Stimulated activated naive B cell treated with anti-CD40 and anti-IgM and Interleukin-4, amounts not matched to agents 10 μg/mL and 1 μg/mL and 100 μg/mL, for 72 hours (primary cell): ENCODE data around the gene SLC25A38.
"Not testable (repeated sequence)": the region's sequence is repeated elsewhere in the genome, so short reads cannot be mapped to it uniquely, and the experiment has no call there.

ENCODE experiments used
- ATAC-seq, 2 donors: fragments of 150-1000 bp; cut with Tn5 transposase; replicated peaks; 2 replicates each; pipeline ENCODE4 v1.10.0; 2021; ENCODE audit warnings: moderate library complexity in 1 of 2
- DNase-seq: peaks from one replicate; pipeline ENCODE4 v3.0.0; 2021
- H3K27ac Mint-ChIP-seq: one replicate; pipeline ENCODE4 v1.8.0; 2022; ENCODE audit warnings: mild to moderate bottlenecking, mixed read lengths
- H3K27me3 Mint-ChIP-seq, 2 donors: one replicate each; pipeline ENCODE4 v1.8.0; 2022; ENCODE audit warnings: mixed read lengths in 2 of 2
- H3K36me3 Mint-ChIP-seq, 2 donors: one replicate each; pipeline ENCODE4 v1.8.0; 2022; ENCODE audit warnings: mixed read lengths in 2 of 2, mild to moderate bottlenecking in 1 of 2
- H3K4me1 Mint-ChIP-seq, 2 donors: one replicate each; pipeline ENCODE4 v1.8.0; 2022; ENCODE audit warnings: mixed read lengths in 2 of 2, mild to moderate bottlenecking in 1 of 2
- H3K4me3 Mint-ChIP-seq, 2 donors: one replicate each; pipeline ENCODE4 v1.8.0; 2022; ENCODE audit warnings: mild to moderate bottlenecking in 2 of 2, mixed read lengths in 2 of 2, moderate library complexity in 1 of 2
- H3K9me3 Mint-ChIP-seq, 2 donors: one replicate each; pipeline ENCODE4 v1.8.0; 2022; ENCODE audit warnings: mixed read lengths in 2 of 2, mild to moderate bottlenecking in 1 of 2

Gene SLC25A38

DNA sequence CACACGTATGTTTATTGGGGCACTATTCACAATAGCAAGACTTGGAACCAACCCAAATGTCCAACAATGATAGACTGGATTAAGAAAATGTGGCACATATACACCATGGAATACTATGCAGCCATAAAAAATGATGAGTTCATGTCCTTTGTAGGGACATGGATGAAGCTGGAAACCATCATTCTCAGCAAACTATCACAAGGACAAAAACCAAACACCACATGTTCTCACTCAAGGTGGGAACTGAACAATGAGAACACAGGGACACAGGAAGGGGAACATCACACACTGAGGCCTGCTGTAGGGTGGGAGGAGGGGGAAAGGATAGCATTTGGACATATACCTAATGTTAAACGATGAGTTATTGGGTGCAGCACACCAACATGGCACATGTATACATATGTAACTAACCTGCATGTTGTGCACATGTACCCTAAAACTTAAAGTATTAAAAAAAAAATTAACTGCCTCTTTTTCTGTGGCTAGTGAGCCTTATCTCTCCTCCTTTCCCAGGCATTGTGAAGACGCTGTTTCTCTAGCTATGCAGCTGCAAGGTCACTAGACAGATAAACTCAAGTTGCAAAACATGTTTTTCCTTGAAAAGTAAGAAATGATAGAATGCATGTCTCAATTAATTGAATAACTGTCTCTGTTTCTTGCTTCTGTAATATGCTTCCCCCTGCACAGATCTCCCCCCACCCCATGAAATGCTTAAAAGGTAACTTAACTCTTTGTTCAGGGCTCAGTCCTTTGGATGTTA, 29.8 kb upstream of the SLC25A38 start:
- H3K36me3 Mint-ChIP-seq, ATAC-seq, H3K4me1 Mint-ChIP-seq, DNase-seq, H3K27me3 Mint-ChIP-seq, H3K4me3 Mint-ChIP-seq, H3K9me3 Mint-ChIP-seq, H3K27ac Mint-ChIP-seq: not testable (repeated sequence)

- Mint-ChIP-seq H3K4me3 (no peak overlapping the region), H3K36me3 (no peaks in the 10 kb centered on the region), H3K9me3 (no peaks in the 10 kb centered on the region), H3K27ac (no peak overlapping the region), H3K27me3 (peaks cover 13 to 21% of the 10 kb centered on the region in 2 donors), H3K4me1 (peaks cover 7 to 10% of the 10 kb centered on the region in 2 donors)
- DNase-seq, result no peak
- ATAC-seq, result no peak
Measured at GRCh38 chr3:39358333-39358732, 24.8 kb upstream of the SLC25A38 start.

DNA sequence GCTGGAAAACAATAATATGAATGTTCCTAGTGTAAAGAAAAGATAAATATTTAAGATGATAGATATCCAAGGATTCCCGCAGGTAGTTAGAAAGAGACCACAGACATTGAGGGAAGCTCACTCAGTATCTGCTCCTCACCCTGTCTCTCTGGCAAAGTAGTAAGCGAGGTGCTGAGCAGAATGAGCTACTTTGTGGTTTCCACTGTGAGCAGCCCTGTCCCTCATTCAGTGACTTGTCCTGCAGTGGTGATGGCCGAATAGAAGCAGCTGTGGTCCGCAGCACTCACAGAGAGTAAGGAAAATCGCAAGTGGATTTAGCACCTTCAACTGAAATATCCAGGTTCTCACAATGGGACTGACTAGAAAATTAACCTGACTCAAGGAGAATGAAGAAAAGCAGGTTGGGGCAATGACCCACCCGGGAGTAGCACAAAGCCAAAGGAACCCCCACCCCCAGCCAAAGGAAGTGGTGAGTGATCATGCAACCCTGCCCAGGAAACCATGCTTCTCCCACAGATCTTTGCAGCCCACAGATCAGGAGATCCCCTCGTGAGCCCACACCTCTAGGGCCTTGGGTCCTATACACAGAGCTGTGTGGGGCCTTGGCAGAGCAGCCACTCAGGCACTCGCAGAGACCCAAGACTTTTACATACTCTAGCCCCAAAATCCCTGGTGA, 21.8 kb upstream of the SLC25A38 start:
- Mint-ChIP-seq H3K27me3 (peaks cover 10 to 21% of the 10 kb centered on the region in 2 donors), H3K9me3 (no peaks in the 10 kb centered on the region), H3K27ac (no peak overlapping the region), H3K4me1 (peaks cover 7 to 10% of the 10 kb centered on the region in 2 donors), H3K4me3 (no peak overlapping the region), H3K36me3 (no peaks in the 10 kb centered on the region)
- DNase-seq (no peak), ATAC-seq (peak; percentile 36 to 61)

- DNase-seq (no peak), ATAC-seq (no peak)
- Mint-ChIP-seq H3K36me3 (no peaks in the 10 kb centered on the region), H3K4me1 (peaks cover 7 to 10% of the 10 kb centered on the region in 2 donors), H3K27me3 (peaks cover 10 to 20% of the 10 kb centered on the region in 2 donors), H3K9me3 (no peaks in the 10 kb centered on the region), H3K4me3 (no peak overlapping the region), H3K27ac (no peak overlapping the region)
Measured at GRCh38 chr3:39362192-39362591, 21.0 kb upstream of the SLC25A38 start.

GRCh38 chr3:39362812-39363211, 20.4 kb upstream of the SLC25A38 start:
- no peaks in the 10 kb centered on the region for H3K36me3 Mint-ChIP-seq
- no peak overlapping the region for H3K4me3 Mint-ChIP-seq
- H3K27me3 Mint-ChIP-seq, result peaks cover 10 to 14% of the 10 kb centered on the region in 2 donors
- no peaks in the 10 kb centered on the region for H3K9me3 Mint-ChIP-seq
- H3K4me1 Mint-ChIP-seq, result peaks cover 7 to 10% of the 10 kb centered on the region in 2 donors
- no peak overlapping the region for H3K27ac Mint-ChIP-seq
- no peak for DNase-seq
- no peak for ATAC-seq

DNA sequence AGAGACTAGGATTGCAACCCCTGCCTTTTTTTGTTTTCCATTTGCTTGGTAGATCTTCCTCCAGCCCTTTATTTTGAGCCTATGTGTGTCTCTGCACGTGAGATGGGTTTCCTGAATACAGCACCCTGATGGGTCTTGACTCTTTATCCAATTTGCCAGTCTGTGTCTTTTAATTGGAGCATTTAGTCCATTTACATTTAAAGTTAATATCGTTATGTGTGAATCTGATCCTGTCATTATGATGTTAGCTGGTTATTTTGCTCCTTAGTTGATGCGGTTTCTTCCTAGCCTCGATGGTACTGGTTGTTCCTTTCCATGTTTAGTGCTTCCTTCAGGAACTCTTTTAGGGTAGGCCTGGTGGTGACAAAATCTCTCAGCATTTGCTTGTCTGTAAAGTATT, 12.7 kb upstream of the SLC25A38 start:
- H3K4me3 Mint-ChIP-seq, H3K36me3 Mint-ChIP-seq, H3K27ac Mint-ChIP-seq, ATAC-seq, DNase-seq, H3K4me1 Mint-ChIP-seq, H3K9me3 Mint-ChIP-seq: not testable (repeated sequence)
- peaks cover 5 to 32% of the 10 kb centered on the region in 2 donors for H3K27me3 Mint-ChIP-seq

DNA sequence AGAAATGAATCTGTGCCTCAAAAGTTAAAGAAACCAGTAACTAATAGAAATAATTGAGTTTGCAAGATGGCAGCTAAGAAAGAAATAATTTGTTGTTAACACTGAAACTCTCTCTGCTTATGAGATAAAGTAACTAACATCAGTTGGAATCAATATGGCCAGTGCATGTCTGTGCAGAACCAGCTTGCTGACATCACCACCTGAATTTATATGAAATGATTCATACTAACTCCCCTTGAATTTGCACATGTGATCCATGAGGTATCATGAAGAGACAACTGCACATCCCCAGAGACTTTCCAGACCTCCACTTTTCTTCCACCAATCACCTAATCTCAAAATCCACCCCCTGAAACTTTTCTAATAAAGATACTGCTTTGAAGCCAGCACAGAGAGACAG, 10.3 kb upstream of the SLC25A38 start:
- DNase-seq (no peak), ATAC-seq (no peak)
- Mint-ChIP-seq H3K27ac (no peak overlapping the region), H3K27me3 (peaks cover 5 to 32% of the 10 kb centered on the region in 2 donors), H3K4me3 (no peak overlapping the region), H3K4me1 (no peaks in the 10 kb centered on the region), H3K9me3 (peaks cover 4 to 6% of the 10 kb centered on the region in 2 donors), H3K36me3 (no peaks in the 10 kb centered on the region)

- no peaks in the 10 kb centered on the region for H3K9me3 Mint-ChIP-seq
- peaks cover 0 to 4% of the 10 kb centered on the region in 2 donors for H3K4me1 Mint-ChIP-seq
- H3K27ac Mint-ChIP-seq, result no peak overlapping the region
- DNase-seq, result no peak
- H3K27me3 Mint-ChIP-seq, result peaks cover 0 to 15% of the 10 kb centered on the region in 2 donors
- no peak overlapping the region for H3K4me3 Mint-ChIP-seq
- H3K36me3 Mint-ChIP-seq, result no peaks in the 10 kb centered on the region
- ATAC-seq, result no peak
Measured at GRCh38 chr3:39376959-39377634, 6.1 kb upstream of the SLC25A38 start.

GRCh38 chr3:39378088-39378487, 5.1 kb upstream of the SLC25A38 start:
- Mint-ChIP-seq H3K9me3 (no peaks in the 10 kb centered on the region), H3K36me3 (no peaks in the 10 kb centered on the region), H3K4me1 (peaks cover 0 to 4% of the 10 kb centered on the region in 2 donors), H3K27ac (no peak overlapping the region), H3K4me3 (no peak overlapping the region), H3K27me3 (peaks cover 0 to 12% of the 10 kb centered on the region in 2 donors)
- peak; percentile 80 to 88 for ATAC-seq
- DNase-seq, result peak; percentile 18

- H3K27me3 Mint-ChIP-seq, result peaks cover 0 to 6% of the 10 kb centered on the region in 2 donors
- DNase-seq, result no peak
- no peak for ATAC-seq
- no peak overlapping the region for H3K27ac Mint-ChIP-seq
- no peaks in the 10 kb centered on the region for H3K9me3 Mint-ChIP-seq
- H3K36me3 Mint-ChIP-seq, result peaks cover 3 to 5% of the 10 kb centered on the region in 2 donors
- no peak overlapping the region for H3K4me3 Mint-ChIP-seq
- H3K4me1 Mint-ChIP-seq, result peaks cover 0 to 4% of the 10 kb centered on the region in 2 donors
Measured at GRCh38 chr3:39378957-39379777, 4.0 kb upstream of the SLC25A38 start.

DNA sequence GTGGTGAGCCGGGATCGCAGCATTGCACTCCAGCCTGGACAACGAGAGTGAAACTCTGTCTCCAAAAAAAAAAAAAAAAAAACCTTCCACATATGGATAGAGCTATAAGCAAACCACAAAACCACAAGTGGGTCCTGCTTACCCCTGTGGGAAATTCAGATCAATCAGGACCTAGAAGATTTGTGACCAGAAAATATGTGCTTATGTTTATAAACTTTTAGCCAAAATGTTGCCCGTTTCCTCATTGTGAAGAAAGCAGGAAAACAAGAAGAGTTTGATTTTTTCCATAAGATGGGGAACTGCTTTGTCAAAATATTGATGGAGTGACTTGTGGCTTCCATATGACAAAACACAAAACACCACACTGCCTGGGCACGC, 3.4 kb upstream of the SLC25A38 start:
- Mint-ChIP-seq H3K9me3 (no peaks in the 10 kb centered on the region), H3K36me3 (peaks cover 5% of the 10 kb centered on the region in 2 donors), H3K27ac (no peak overlapping the region), H3K27me3 (peaks cover 0 to 6% of the 10 kb centered on the region in 2 donors), H3K4me3 (no peak overlapping the region), H3K4me1 (peaks cover under 1 to 4% of the 10 kb centered on the region in 2 donors)
- no peak for DNase-seq
- no peak for ATAC-seq

GRCh38 chr3:39381432-39381831, 1.7 kb upstream of the SLC25A38 start:
- no peak for DNase-seq
- Mint-ChIP-seq H3K9me3 (peaks cover 0 to under 1% of the 10 kb centered on the region in 2 donors), H3K27me3 (peaks cover 0 to 6% of the 10 kb centered on the region in 2 donors), H3K4me1 (peaks cover 13 to 16% of the 10 kb centered on the region in 2 donors), H3K4me3 (no peak overlapping the region), H3K27ac (no peak overlapping the region), H3K36me3 (peaks cover 5 to 15% of the 10 kb centered on the region in 2 donors)
- no peak for ATAC-seq

DNA sequence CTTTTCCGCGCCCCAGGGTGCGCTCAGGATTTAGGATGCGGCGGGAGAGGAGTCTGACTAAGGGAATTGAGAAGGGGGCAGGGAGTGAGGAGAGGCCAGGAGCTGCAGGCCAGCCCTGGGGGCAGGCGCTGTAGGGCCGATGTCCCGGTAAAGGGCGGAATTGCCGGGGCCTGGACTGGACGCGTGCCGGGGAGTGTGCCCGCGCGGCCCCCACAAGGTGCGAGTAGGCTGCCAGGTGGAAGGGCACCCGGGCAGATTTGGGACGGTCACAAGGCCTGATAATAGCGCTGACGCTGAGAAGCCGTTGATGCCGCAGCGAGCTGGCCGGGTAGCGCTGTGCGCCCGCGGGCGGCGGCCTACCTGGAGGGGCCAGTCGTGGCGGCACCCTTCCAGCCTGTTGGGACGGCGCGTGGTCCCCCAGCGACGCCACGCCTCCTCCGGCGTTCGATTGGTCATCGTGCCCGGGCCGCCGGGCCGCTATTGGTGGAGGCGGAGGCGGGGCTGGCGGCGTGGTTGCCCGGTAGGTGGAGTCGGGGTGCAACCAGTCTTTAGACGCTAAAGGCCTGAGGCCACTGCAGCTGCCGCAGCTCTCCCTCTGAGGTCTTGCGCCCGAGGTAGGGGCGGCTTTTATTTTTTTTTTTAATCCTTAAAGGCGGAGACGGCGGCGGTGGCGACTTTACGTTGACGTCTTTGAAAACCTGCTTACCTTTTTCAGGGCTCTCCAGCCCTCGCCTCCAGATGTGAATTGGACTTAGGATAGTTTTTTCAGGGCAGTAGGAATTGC, 903 bp downstream of the SLC25A38 start:
- DNase-seq (peak; percentile 95), ATAC-seq (peak; percentile 76 to 82)
- peak overlapping the region; percentile 99 to 100 for H3K4me3 Mint-ChIP-seq
- H3K4me1 Mint-ChIP-seq, result peaks cover 33 to 42% of the 10 kb centered on the region in 2 donors
- peaks cover 9 to 27% of the 10 kb centered on the region in 2 donors for H3K36me3 Mint-ChIP-seq
- peaks cover 0 to 5% of the 10 kb centered on the region in 2 donors for H3K9me3 Mint-ChIP-seq
- no peaks in the 10 kb centered on the region for H3K27me3 Mint-ChIP-seq
- H3K27ac Mint-ChIP-seq, result peak overlapping the region; percentile 100
